H1 (cell line): ENCODE data around the gene HMCN2. TPM values are rescaled to one million over a fixed set of nuclear protein-coding genes. Genes with fewer than 3 reads are reported as not detected.

ENCODE experiments used
- CHD7 ChIP-seq: fragments of 300-600 bp; sonication (generic); IDR thresholded peaks from 2 replicates; pipeline ENCODE4 v1.7.1; 2012; ENCODE audit warnings: low read length, moderate library complexity, mild to moderate bottlenecking, inconsistent platforms; ENCODE audit not compliant: insufficient replicate concordance
- KDM4A ChIP-seq: IDR thresholded peaks from one replicate; pipeline ENCODE4 v1.7.1; 2012; ENCODE audit warnings: low read depth, mild to moderate bottlenecking, moderate library complexity, low read length, inconsistent platforms; ENCODE audit not compliant: severe bottlenecking
- NRF1 ChIP-seq: IDR thresholded peaks from 2 replicates; pipeline ENCODE4 v1.6.1; 2011; ENCODE audit warnings: mild to moderate bottlenecking, low read depth, low read length, improper control_type of control experiment
- SAP30 ChIP-seq: fragments of 300-600 bp; sonication (generic); IDR thresholded peaks from 2 replicates; pipeline ENCODE4 v1.7.1; 2012; ENCODE audit warnings: low read length, moderate library complexity, mild to moderate bottlenecking, inconsistent platforms; ENCODE audit not compliant: insufficient read depth, insufficient replicate concordance
- SIRT6 ChIP-seq: IDR thresholded peaks from one replicate; pipeline ENCODE4 v1.7.1; 2012; ENCODE audit warnings: low read length, inconsistent platforms
- SP1 ChIP-seq: IDR thresholded peaks from 2 replicates; pipeline ENCODE4 v1.6.1; 2011; ENCODE audit warnings: low read depth, low read length
- polyA plus RNA-seq, 7 experiments: library from polyadenylated mRNA; depleted of rRNA in 3 of 7; stranded (reverse) in 5 of 7; unstranded in 2 of 7; fragments of >200 nt in 5 of 7; fragments of 200-250 nt in 2 of 7; gene quantifications; 1 replicate in 5 of 7; 2 replicates in 1 of 7; 4 replicates in 1 of 7; pipeline versions ENCODE4 v1.2.1 to v1.2.3, GENCODE V29; 2011 to 2013; ENCODE audit warnings: missing spikeins in 2 of 7, mixed read lengths in 2 of 7
- total RNA-seq: library from RNA; stranded (reverse); fragmentation: NEBNext Ultra II Directional; extraction: Animal tissue kit (Norgen Biotek cat#: 25700); gene quantifications from 2 replicates; pipeline ENCODE4 v1.2.1, GENCODE V29; 2021

The HMCN2 gene
- total and polyA plus RNA-seq, 2 of the 8 experiments (the other 6 are each of a cell fraction or from before 2014, with no cell fraction given), result 5.0 to 9.1 TPM

- TF ChIP-seq CHD7 (no peak), SIRT6 (no peak), SAP30 (no peak), SP1 (no peak), NRF1 (no peak), KDM4A (no peak)
These were observed 25.0 kb downstream of the HMCN2 start (continued) for GRCh38 chr9:130290291-130291181.
